Caco-2 (cell line): ENCODE data around the gene TRIM66. TPM values are rescaled to one million over a fixed set of nuclear protein-coding genes. Genes with fewer than 3 reads are reported as not detected.

Source experiments
- BruUV-seq: library from RNA; stranded (reverse); fragments of 400-500 nt; replicated peaks from 2 replicates; lab custom pipeline; 2021; lab: Mats Ljungman, UMichigan
- CTCF ChIA-PET: fragments of 300-600 bp; sonication (Branson Sonifier 250); formaldehyde crosslinking; loops from one replicate; lab custom pipeline; 2022; ENCODE audit warnings: antibody characterized with exemption; lab: Charles Lee
- POLR2A ChIA-PET: fragments of 300-600 bp; sonication (Branson Sonifier 250); formaldehyde crosslinking; loops from one replicate; lab custom pipeline; 2022; ENCODE audit warnings: antibody characterized with exemption; lab: Charles Lee
- DNase-seq, 2 experiments: peaks; one replicate each; pipeline versions ENCODE4 v3.0.0 to v3.0.0-alpha.2; 2020 to 2022
- H3K27me3 ChIP-seq: replicated peaks from 2 replicates; pipeline ENCODE4 v1.6.0; 2011; ENCODE audit warnings: low read length; ENCODE audit not compliant: control insufficient read depth, insufficient read depth
- H3K36me3 ChIP-seq: 2 replicates; pipeline ENCODE4 v1.5.1; 2011; ENCODE audit warnings: low read length; ENCODE audit not compliant: control insufficient read depth, insufficient read depth
- H3K4me1 ChIP-seq: fragments of 250-450 bp; sonication (Bioruptor Pico); 2 replicates; pipeline ENCODE4 v1.5.1; 2020; ENCODE audit warnings: mild to moderate bottlenecking
- H3K4me3 ChIP-seq: 2 replicates; pipeline ENCODE4 v1.5.1; 2011; ENCODE audit warnings: low read depth, mild to moderate bottlenecking, control low read depth, low read length
- H3K9me3 ChIP-seq: fragments of 250-450 bp; sonication (Bioruptor Pico); 2 replicates; pipeline ENCODE4 v1.5.1; 2020; ENCODE audit warnings: mild to moderate bottlenecking, moderate library complexity
- H3K27ac Mint-ChIP-seq: one replicate; pipeline ENCODE4 v1.8.0; 2022; ENCODE audit warnings: mixed read lengths; ENCODE audit not compliant: unreplicated experiment
- H3K27me3 Mint-ChIP-seq: one replicate; pipeline ENCODE4 v1.8.0; 2022; ENCODE audit warnings: mixed read lengths; ENCODE audit not compliant: insufficient read depth, unreplicated experiment
- H3K36me3 Mint-ChIP-seq: one replicate; pipeline ENCODE4 v1.8.0; 2022; ENCODE audit warnings: mild to moderate bottlenecking, mixed read lengths; ENCODE audit not compliant: insufficient read depth, unreplicated experiment
- H3K4me1 Mint-ChIP-seq: one replicate; pipeline ENCODE4 v1.8.0; 2022; ENCODE audit warnings: low read depth, mixed read lengths; ENCODE audit not compliant: unreplicated experiment
- H3K4me3 Mint-ChIP-seq: one replicate; pipeline ENCODE4 v1.8.0; 2022; ENCODE audit warnings: mild to moderate bottlenecking, moderate library complexity, mixed read lengths; ENCODE audit not compliant: unreplicated experiment
- H3K9me3 Mint-ChIP-seq: one replicate; pipeline ENCODE4 v1.8.0; 2022; ENCODE audit warnings: mixed read lengths; ENCODE audit not compliant: unreplicated experiment
- CTCF ChIP-seq, 2 experiments: fragments of 200-600 bp in 1 of 2; IDR thresholded peaks; 1 replicate in 1 of 2; 2 replicates in 1 of 2; pipeline versions ENCODE4 v1.5.1 to v1.8.0; 2011 to 2022; ENCODE audit warnings: antibody characterized with exemption in 1 of 2, control low read depth in 1 of 2, inconsistent platforms in 1 of 2, low read depth in 1 of 2, low read length in 1 of 2, mild to moderate bottlenecking in 1 of 2, moderate library complexity in 1 of 2; ENCODE audit not compliant: insufficient read depth in 1 of 2, severe bottlenecking in 1 of 2, unreplicated experiment in 1 of 2
- intact Hi-C: fragments of 100-400 bp; cut with micrococcal nuclease; formaldehyde crosslinking; loops from one replicate; pipeline ENCODE4 v1.10.0; 2022; ENCODE audit not compliant: unreplicated experiment
- total RNA-seq: library from RNA; stranded (reverse); gene quantifications from 2 replicates; pipeline ENCODE4 v1.2.3, GENCODE V29; 2022

TRIM66 gene
- total RNA-seq, 1 experiment from 2014 or later: 18.4 TPM

- no peaks in the 10 kb centered on the region for H3K9me3 Mint-ChIP-seq
- peaks cover 51% of the 10 kb centered on the region for H3K36me3 Mint-ChIP-seq
- peaks cover 68% of the 10 kb centered on the region for H3K4me1 ChIP-seq
- CTCF ChIA-PET: no interaction called here
- H3K27me3 ChIP-seq: no peaks in the 10 kb centered on the region
- H3K9me3 ChIP-seq: no peaks in the 10 kb centered on the region
- BruUV-seq: no TSS peak
- no peak overlapping the region for H3K4me3 Mint-ChIP-seq
- POLR2A ChIA-PET: no interaction called here
- intact Hi-C loops: no loop called here
- no peak for TF ChIP-seq CTCF (IDR thresholded peaks at IDR 0.05; ENCODE audit: insufficient read depth in 1 of 2, low read depth in 1 of 2, low read length in 1 of 2, severe bottlenecking in 1 of 2, unreplicated experiment in 1 of 2)
- H3K27ac Mint-ChIP-seq: peak overlapping the region; percentile 90
- H3K36me3 ChIP-seq: peaks cover 1% of the 10 kb centered on the region; the same call in 1 of the 2 replicates
- peak in 1 of 2 experiments; percentile 36 for DNase-seq
- H3K4me1 Mint-ChIP-seq: peaks cover 56% of the 10 kb centered on the region
- H3K27me3 Mint-ChIP-seq: no peaks in the 10 kb centered on the region
- no peak overlapping the region for H3K4me3 ChIP-seq
Observed at GRCh38 chr11:8719211-8719649, 36.8 kb upstream of the TRIM66 start.

GRCh38 chr11:8717876-8718753 lies 35.6 kb upstream of the TRIM66 start:
- H3K4me1 Mint-ChIP-seq: peaks cover 50% of the 10 kb centered on the region
- BruUV-seq: no TSS peak

GRCh38 chr11:8717544-8717875 lies 35.0 kb upstream of the TRIM66 start:
- peak overlapping the region; percentile 90 for H3K27ac Mint-ChIP-seq
- ChIA-PET CTCF (interaction anchor here (0.6 kb wide), 1 partner anchor 29 kb away, joined by 3 read pairs; no protein-coding TSS in a partner anchor), POLR2A (no interaction called here)
- H3K4me3 Mint-ChIP-seq: no peak overlapping the region
- DNase-seq: no peak
- H3K9me3 Mint-ChIP-seq: no peaks in the 10 kb centered on the region
- Histone ChIP-seq H3K36me3 (peaks cover 1% of the 10 kb centered on the region), H3K9me3 (no peaks in the 10 kb centered on the region), H3K4me3 (no peak overlapping the region), H3K4me1 (peaks cover 50% of the 10 kb centered on the region), H3K27me3 (no peaks in the 10 kb centered on the region)
- intact Hi-C loops: no loop called here
- BruUV-seq: no TSS peak
- peaks cover 49% of the 10 kb centered on the region for H3K36me3 Mint-ChIP-seq
- no peaks in the 10 kb centered on the region for H3K27me3 Mint-ChIP-seq
- no peak for TF ChIP-seq CTCF (IDR thresholded peaks at IDR 0.05; ENCODE audit: insufficient read depth in 1 of 2, low read depth in 1 of 2, low read length in 1 of 2, severe bottlenecking in 1 of 2, unreplicated experiment in 1 of 2)
- peaks cover 44% of the 10 kb centered on the region for H3K4me1 Mint-ChIP-seq

More at GRCh38 chr11:8717876-8718753, 35.6 kb upstream of the TRIM66 start:
- intact Hi-C loops: no loop called here
- ChIA-PET POLR2A (no interaction called here), CTCF (no interaction called here)
- Mint-ChIP-seq H3K27ac (peak overlapping the region; percentile 90), H3K36me3 (peaks cover 49% of the 10 kb centered on the region), H3K4me3 (no peak overlapping the region), H3K27me3 (no peaks in the 10 kb centered on the region), H3K9me3 (no peaks in the 10 kb centered on the region)
- Histone ChIP-seq H3K4me1 (peaks cover 56% of the 10 kb centered on the region), H3K27me3 (no peaks in the 10 kb centered on the region), H3K4me3 (no peak overlapping the region), H3K36me3 (peaks cover 1% of the 10 kb centered on the region), H3K9me3 (no peaks in the 10 kb centered on the region)
- no peak for DNase-seq
- TF ChIP-seq CTCF (IDR thresholded peaks at IDR 0.05; ENCODE audit: insufficient read depth in 1 of 2, low read depth in 1 of 2, low read length in 1 of 2, severe bottlenecking in 1 of 2, unreplicated experiment in 1 of 2): no peak
